ENCODE data around the gene G2E3.

DNA sequence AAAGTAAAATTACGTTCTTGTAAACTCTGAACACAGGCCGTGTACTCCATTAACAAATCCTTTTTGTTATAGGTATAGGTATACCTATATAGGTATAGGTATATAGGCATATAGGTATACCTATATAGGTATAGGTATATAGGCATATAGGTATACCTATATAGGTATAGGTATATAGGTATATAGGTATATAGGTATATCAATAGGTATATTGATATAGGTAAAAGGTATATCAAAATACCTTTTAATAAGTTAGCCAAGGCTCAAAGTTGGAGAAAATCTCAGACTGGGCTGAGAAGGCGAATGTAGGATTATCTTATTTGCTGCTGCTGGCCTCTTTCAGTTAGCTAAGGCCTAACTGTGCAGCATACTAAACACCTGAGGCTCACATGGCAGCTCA is 66.6 kb downstream of the G2E3 start:
- TF ChIP-seq EZH2phosphoT487 (IDR thresholded peaks at IDR 0.05; ENCODE audit: borderline replicate concordance, low read length), result no peak
- TF ChIP-seq, protein P1, sequence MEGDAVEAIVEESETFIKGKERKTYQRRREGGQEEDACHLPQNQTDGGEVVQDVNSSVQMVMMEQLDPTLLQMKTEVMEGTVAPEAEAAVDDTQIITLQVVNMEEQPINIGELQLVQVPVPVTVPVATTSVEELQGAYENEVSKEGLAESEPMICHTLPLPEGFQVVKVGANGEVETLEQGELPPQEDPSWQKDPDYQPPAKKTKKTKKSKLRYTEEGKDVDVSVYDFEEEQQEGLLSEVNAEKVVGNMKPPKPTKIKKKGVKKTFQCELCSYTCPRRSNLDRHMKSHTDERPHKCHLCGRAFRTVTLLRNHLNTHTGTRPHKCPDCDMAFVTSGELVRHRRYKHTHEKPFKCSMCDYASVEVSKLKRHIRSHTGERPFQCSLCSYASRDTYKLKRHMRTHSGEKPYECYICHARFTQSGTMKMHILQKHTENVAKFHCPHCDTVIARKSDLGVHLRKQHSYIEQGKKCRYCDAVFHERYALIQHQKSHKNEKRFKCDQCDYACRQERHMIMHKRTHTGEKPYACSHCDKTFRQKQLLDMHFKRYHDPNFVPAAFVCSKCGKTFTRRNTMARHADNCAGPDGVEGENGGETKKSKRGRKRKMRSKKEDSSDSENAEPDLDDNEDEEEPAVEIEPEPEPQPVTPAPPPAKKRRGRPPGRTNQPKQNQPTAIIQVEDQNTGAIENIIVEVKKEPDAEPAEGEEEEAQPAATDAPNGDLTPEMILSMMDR (conservative IDR thresholded peaks at IDR 0.05; ENCODE audit: low read depth, low read length), result no peak
- TF ChIP-seq EZH2 (IDR thresholded peaks at IDR 0.05; ENCODE audit: low read length, unreplicated experiment), result no peak
